HepG2 (cell line): ENCODE results near the gene ZNF749. TPM values are rescaled to one million over a fixed set of nuclear protein-coding genes. Genes with fewer than 3 reads are reported as not detected.

Experiments
- ATAC-seq: fragments of 200-7000 bp; cut with Tn5 transposase; 3 replicates; pipeline ENCODE4 v1.9.1; 2020; ENCODE audit warnings: mild to moderate bottlenecking, moderate library complexity
- BruUV-seq: library from RNA; stranded (reverse); fragments of 400-500 nt; replicated peaks from 2 replicates; lab custom pipeline; 2021; lab: Mats Ljungman, UMichigan
- CTCF ChIA-PET: fragments of 300-600 bp; formaldehyde crosslinking; extraction: SDS; loops from one replicate; lab custom pipeline; 2021; ENCODE audit warnings: low total read pairs, inconsistent platforms, low intra/inter-chr PET ratio; lab: Yijun Ruan, JAX
- POLR2A ChIA-PET: fragments of 350-600 bp; sonication (Branson Sonifier 250); formaldehyde crosslinking; loops from one replicate; lab custom pipeline; 2020; ENCODE audit warnings: antibody characterized with exemption, inconsistent platforms; lab: Yijun Ruan, JAX
- DNase-seq: peaks from one replicate; pipeline ENCODE4 v3.0.0-alpha.2; 2015; ENCODE audit warnings: low spot score
- FAIRE-seq: peaks from 3 replicates; lab custom pipeline; 2011; peaks lifted over from hg19 to GRCh38; lab: Jason Lieb, UNC
- H2AFZ ChIP-seq: one replicate; pipeline ENCODE4 v1.6.1; 2011; ENCODE audit warnings: low read length, inconsistent platforms
- H3K27ac ChIP-seq: fragments of 300-600 bp; 3 replicates; pipeline ENCODE4 v1.8.0; 2011; ENCODE audit warnings: mixed run types, mild to moderate bottlenecking, mixed read lengths, low read length, inconsistent platforms; ENCODE audit not compliant: insufficient read depth; ENCODE audit errors: extremely low read length
- H3K27me3 ChIP-seq, 2 experiments: fragments of 200-600 bp in 1 of 2; 2 replicates in 1 of 2; 3 replicates in 1 of 2; pipeline versions ENCODE4 v1.6.0 to v1.8.0; 2011; ENCODE audit warnings: low read length in 2 of 2, mild to moderate bottlenecking in 2 of 2, moderate library complexity in 2 of 2, inconsistent platforms in 1 of 2; ENCODE audit not compliant: insufficient read depth in 2 of 2, control insufficient read depth in 1 of 2
- H3K36me3 ChIP-seq, 2 experiments: fragments of 200-600 bp in 1 of 2; replicated peaks in 1 of 2; 2 replicates in 1 of 2; 3 replicates in 1 of 2; pipeline versions ENCODE4 v1.5.1 to v1.8.0; 2011; ENCODE audit warnings: low read length in 2 of 2, inconsistent platforms in 1 of 2; ENCODE audit not compliant: insufficient read depth in 2 of 2, control insufficient read depth in 1 of 2
- H3K4me1 ChIP-seq: 2 replicates; pipeline ENCODE4 v1.5.1; 2012; ENCODE audit warnings: low read length, inconsistent platforms; ENCODE audit not compliant: insufficient read depth
- H3K4me2 ChIP-seq: 2 replicates; pipeline ENCODE4 v1.6.0; 2011; ENCODE audit warnings: low read depth, low read length, inconsistent platforms
- H3K4me3 ChIP-seq, 3 experiments: fragments of 200-600 bp in 1 of 3; sonication (generic), shearing (Covaris generic) in 1 of 3; replicated peaks in 1 of 3; 2 replicates each; pipeline ENCODE4 v1.5.1; 2011 to 2016; ENCODE audit warnings: low read length in 3 of 3, inconsistent platforms in 2 of 3, low read depth in 2 of 3, mild to moderate bottlenecking in 2 of 3, control low read depth in 1 of 3, mixed read lengths in 1 of 3; ENCODE audit not compliant: insufficient read depth in 1 of 3
- H3K79me2 ChIP-seq: one replicate; pipeline ENCODE4 v1.6.1; 2011; ENCODE audit warnings: low read length, inconsistent platforms; ENCODE audit not compliant: insufficient read depth
- H3K9ac ChIP-seq: 2 replicates; pipeline ENCODE4 v1.6.0; 2011; ENCODE audit warnings: mild to moderate bottlenecking, low read depth, low read length, inconsistent platforms; ENCODE audit not compliant: insufficient read depth
- H3K9me3 ChIP-seq: 2 replicates; pipeline ENCODE4 v1.5.1; 2012; ENCODE audit warnings: mild to moderate bottlenecking, low read length
- H4K20me1 ChIP-seq: 2 replicates; pipeline ENCODE4 v1.6.0; 2011; ENCODE audit warnings: inconsistent platforms, mild to moderate bottlenecking, low read length, moderate library complexity; ENCODE audit not compliant: insufficient read depth
- DPF2 ChIP-seq: sonication (generic); formaldehyde crosslinking; IDR thresholded peaks from 2 replicates; pipeline ENCODE4 v1.4.0; 2020; ENCODE audit warnings: mild to moderate bottlenecking, low read depth, missing genetic modification reagents, borderline replicate concordance
- KAT8 ChIP-seq: IDR thresholded peaks from 2 replicates; pipeline ENCODE4 v1.6.1; 2016; ENCODE audit warnings: missing genetic modification reagents, missing compliant biosample characterization
- NFYB ChIP-seq: sonication (generic); formaldehyde crosslinking; IDR thresholded peaks from 2 replicates; pipeline ENCODE4 v1.4.0; 2020; ENCODE audit warnings: missing genetic modification reagents
- NONO ChIP-seq, 2 experiments: fragments of 450-650 bp in 1 of 2; sonication (generic) in 1 of 2; formaldehyde crosslinking in 1 of 2; IDR thresholded peaks in 1 of 2; conservative IDR thresholded peaks in 1 of 2; 2 replicates each; pipeline versions ENCODE4 v1.6.1 to v1.8.0; 2017 to 2022; ENCODE audit warnings: mild to moderate bottlenecking in 1 of 2, missing genetic modification reagents in 1 of 2, moderate library complexity in 1 of 2
- RAD21 ChIP-seq: fragments of 450-650 bp; formaldehyde crosslinking; IDR thresholded peaks from 2 replicates; pipeline ENCODE4 v1.5.0; 2020; ENCODE audit warnings: mild to moderate bottlenecking
- SMC3 ChIP-seq: IDR thresholded peaks from 2 replicates; pipeline ENCODE4 v1.6.1; 2011; ENCODE audit warnings: low read length, improper control_type of control experiment
- STAG1 ChIP-seq: sonication (generic); formaldehyde crosslinking; IDR thresholded peaks from 2 replicates; pipeline ENCODE4 v1.4.0; 2020; ENCODE audit warnings: missing genetic modification reagents
- THAP11 ChIP-seq: IDR thresholded peaks from 2 replicates; pipeline ENCODE4 v1.6.1; 2016; ENCODE audit warnings: missing biosample characterization, missing genetic modification reagents
- ZBTB25 ChIP-seq: IDR thresholded peaks from 2 replicates; pipeline ENCODE4 v1.6.1; 2018; ENCODE audit warnings: missing genetic modification reagents
- ZNF563 ChIP-seq: sonication (generic); formaldehyde crosslinking; IDR thresholded peaks from 2 replicates; pipeline ENCODE4 v1.8.0; 2022; ENCODE audit warnings: mild to moderate bottlenecking, moderate library complexity, missing genetic modification reagents
- ZNF660 ChIP-seq: sonication (generic); formaldehyde crosslinking; IDR thresholded peaks from 2 replicates; pipeline ENCODE4 v1.5.1; 2020; ENCODE audit warnings: mild to moderate bottlenecking, low read depth, missing genetic modification reagents, borderline replicate concordance
- WGBS: methylation state at CpG from one replicate; pipeline ENCODE4 v1.1.6; 2017; ENCODE audit warnings: low lambda C conversion rate; 5-methylcytosine and 5-hydroxymethylcytosine counted together
- in situ Hi-C: cut with HindIII; loops from 2 replicates; pipeline ENCODE4 v1.10.0; 2017; ENCODE audit warnings: low pct_unique_long_range_greater_than_20kb; ENCODE audit not compliant: extremely low pct_ligation_motif_present
- intact Hi-C: fragments of 100-400 bp; cut with micrococcal nuclease; formaldehyde crosslinking; loops from one replicate; pipeline ENCODE4 v1.10.0; 2022; ENCODE audit not compliant: unreplicated experiment
- polyA plus RNA-seq, 8 experiments: library from polyadenylated mRNA; depleted of rRNA in 3 of 8; stranded (reverse) in 7 of 8; unstranded in 1 of 8; fragments of >200 nt; fragmentation: Illumina TruSeq in 4 of 8; extraction: Trizol in 4 of 8; gene quantifications; 2 replicates each; pipeline versions ENCODE4 v1.2.1 to v1.2.3, GENCODE V29; 2011 to 2016; ENCODE audit warnings: low read depth in 4 of 8, missing spikeins in 1 of 8, mixed read lengths in 1 of 8; ENCODE audit not compliant: insufficient read depth in 1 of 8
- total RNA-seq, 5 experiments: library from RNA; depleted of rRNA; stranded (reverse); fragments of >200 nt; fragmentation: Illumina TruSeq; extraction: Trizol; gene quantifications; 2 replicates each; pipeline ENCODE4 v1.2.3, GENCODE V29; 2016; ENCODE audit warnings: low read depth in 1 of 5
- TF ChIP-seq, protein P1 (sequence below): sonication (generic); formaldehyde crosslinking; IDR thresholded peaks from 2 replicates; pipeline ENCODE4 v1.5.0; 2020; ENCODE audit warnings: mild to moderate bottlenecking, missing genetic modification reagents, moderate library complexity

Gene ZNF749
- total and polyA plus RNA-seq, 2 of the 13 experiments (the other 11 are each of a cell fraction or from before 2014, with no cell fraction given), result 18.9 to 21.0 TPM

DNA sequence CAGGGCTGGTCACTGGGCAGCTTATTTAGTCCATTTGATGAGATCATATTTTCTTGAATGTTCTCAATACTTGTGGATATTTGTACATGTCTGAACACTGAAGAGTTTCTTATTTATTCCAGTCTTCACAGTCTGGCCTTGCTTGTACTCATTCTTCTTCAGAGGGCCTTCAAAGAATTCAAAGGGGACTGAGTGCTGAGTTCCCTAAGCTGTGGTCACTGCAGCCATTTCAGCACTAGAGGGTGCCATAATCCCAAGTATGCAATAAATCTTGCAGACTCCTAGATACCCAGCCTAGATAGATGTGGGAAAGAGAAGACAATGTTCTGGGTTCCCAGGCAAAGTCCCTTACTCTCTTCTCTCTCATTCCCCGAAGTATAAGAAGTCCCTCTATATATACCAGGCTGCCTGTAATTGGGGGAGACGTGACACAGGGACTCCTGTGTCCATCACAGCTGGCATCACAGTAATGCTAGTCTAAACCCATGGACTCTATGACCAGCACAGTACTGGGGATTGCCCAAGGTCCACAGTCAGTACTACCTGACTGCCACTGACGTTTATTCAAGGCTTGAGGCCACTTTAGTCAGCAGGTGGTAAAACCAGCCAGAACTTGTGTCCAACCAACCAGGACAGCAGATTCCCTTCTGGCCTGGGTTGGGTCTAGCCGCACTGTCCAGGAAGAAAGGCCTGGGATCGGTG, 30.7 kb downstream of the ZNF749 start:
- H3K4me2 ChIP-seq, result no peak overlapping the region
- H3K36me3 ChIP-seq, result peaks cover 0 to 3% of the 10 kb centered on the region in 2 experiments; a peak in 2 of 5 replicates
- TF ChIP-seq KAT8 (0 out of 2 replicates have a peak, but pooled peaks have one; percentile 12), STAG1 (CRISPR knock-in tag) (peak; percentile 91), NONO (IDR thresholded peaks at IDR 0.05) (no peak), NONO (CRISPR knock-in tag; conservative IDR thresholded peaks at IDR 0.05) (peak; percentile 21; the same call in 1 of the 2 replicates), RAD21 (CRISPR knock-in tag) (peak; percentile 74), NFYB (no peak), ZNF660 (no peak), ZBTB25 (CRISPR knock-in tag) (no peak), THAP11 (CRISPR knock-in tag) (peak; percentile 79; the same call in 1 of the 2 replicates), ZNF563 (CRISPR knock-in tag) (no peak), SMC3 (peak; percentile 72), DPF2 (CRISPR knock-in tag) (no peak)
- TF ChIP-seq, protein P1, sequence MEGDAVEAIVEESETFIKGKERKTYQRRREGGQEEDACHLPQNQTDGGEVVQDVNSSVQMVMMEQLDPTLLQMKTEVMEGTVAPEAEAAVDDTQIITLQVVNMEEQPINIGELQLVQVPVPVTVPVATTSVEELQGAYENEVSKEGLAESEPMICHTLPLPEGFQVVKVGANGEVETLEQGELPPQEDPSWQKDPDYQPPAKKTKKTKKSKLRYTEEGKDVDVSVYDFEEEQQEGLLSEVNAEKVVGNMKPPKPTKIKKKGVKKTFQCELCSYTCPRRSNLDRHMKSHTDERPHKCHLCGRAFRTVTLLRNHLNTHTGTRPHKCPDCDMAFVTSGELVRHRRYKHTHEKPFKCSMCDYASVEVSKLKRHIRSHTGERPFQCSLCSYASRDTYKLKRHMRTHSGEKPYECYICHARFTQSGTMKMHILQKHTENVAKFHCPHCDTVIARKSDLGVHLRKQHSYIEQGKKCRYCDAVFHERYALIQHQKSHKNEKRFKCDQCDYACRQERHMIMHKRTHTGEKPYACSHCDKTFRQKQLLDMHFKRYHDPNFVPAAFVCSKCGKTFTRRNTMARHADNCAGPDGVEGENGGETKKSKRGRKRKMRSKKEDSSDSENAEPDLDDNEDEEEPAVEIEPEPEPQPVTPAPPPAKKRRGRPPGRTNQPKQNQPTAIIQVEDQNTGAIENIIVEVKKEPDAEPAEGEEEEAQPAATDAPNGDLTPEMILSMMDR (CRISPR knock-in tag), result peak; percentile 83
- TF ChIP-seq, all 625 proteins: peak for 7
- WGBS, result 57% methylated on average over 5 of the region's 5 CpGs
- no TSS peak for BruUV-seq
- H3K4me3 ChIP-seq, result no peak overlapping the region
- FAIRE-seq (peak; percentile 79), DNase-seq (peak; percentile 57), ATAC-seq (peak; percentile 96)
- in situ Hi-C loops, result no loop called here
- H4K20me1 ChIP-seq, result no peaks in the 10 kb centered on the region
- peaks cover 4% of the 10 kb centered on the region for H3K79me2 ChIP-seq
- no peak overlapping the region for H2AFZ ChIP-seq
- CTCF ChIA-PET, result interaction anchor here (1.3 kb wide), 1 partner anchor 689 kb away, joined by 6 read pairs; no protein-coding TSS in a partner anchor
- H3K4me1 ChIP-seq, result no peaks in the 10 kb centered on the region
- POLR2A ChIA-PET, result no interaction called here
- intact Hi-C loops, result loop anchor here (5.0 kb wide), 1 partner anchor 436 kb away; no protein-coding TSS in a partner anchor
- H3K27ac ChIP-seq, result no peak overlapping the region
- H3K9ac ChIP-seq, result no peak overlapping the region
- H3K9me3 ChIP-seq, result no peaks in the 10 kb centered on the region
- no peaks in the 10 kb centered on the region for H3K27me3 ChIP-seq
